Measurements from ENCODE around the gene AHRR.
"Not testable (repeated sequence)": the region's sequence is repeated elsewhere in the genome, so short reads cannot be mapped to it uniquely, and the experiment has no call there.

AHRR gene

DNA sequence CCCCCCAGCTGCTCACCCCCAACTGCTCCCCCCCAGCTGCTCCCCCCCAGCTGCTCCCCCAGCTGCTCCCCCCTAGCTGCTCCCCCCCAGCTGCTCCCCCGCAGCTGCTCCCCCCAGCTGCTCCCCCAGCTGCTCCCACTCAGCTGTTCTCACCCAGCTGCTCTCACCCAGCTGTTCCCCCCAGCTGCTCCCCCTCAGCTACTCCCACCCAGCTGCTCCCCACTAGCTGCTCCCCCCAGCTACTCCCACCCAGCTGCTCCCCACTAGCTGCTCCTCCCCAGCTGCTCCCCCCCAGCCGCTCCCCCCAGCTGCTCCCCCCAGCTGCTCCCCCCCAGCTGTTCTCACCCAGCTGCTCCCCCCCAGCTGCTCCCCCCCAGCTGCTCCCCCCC lies 22.8 kb upstream of the AHRR start:
- H3K27me3 ChIP-seq (ENCODE audit: insufficient read depth, poor library complexity, severe bottlenecking): no peaks in the 10 kb centered on the region
- TF ChIP-seq, protein P1, sequence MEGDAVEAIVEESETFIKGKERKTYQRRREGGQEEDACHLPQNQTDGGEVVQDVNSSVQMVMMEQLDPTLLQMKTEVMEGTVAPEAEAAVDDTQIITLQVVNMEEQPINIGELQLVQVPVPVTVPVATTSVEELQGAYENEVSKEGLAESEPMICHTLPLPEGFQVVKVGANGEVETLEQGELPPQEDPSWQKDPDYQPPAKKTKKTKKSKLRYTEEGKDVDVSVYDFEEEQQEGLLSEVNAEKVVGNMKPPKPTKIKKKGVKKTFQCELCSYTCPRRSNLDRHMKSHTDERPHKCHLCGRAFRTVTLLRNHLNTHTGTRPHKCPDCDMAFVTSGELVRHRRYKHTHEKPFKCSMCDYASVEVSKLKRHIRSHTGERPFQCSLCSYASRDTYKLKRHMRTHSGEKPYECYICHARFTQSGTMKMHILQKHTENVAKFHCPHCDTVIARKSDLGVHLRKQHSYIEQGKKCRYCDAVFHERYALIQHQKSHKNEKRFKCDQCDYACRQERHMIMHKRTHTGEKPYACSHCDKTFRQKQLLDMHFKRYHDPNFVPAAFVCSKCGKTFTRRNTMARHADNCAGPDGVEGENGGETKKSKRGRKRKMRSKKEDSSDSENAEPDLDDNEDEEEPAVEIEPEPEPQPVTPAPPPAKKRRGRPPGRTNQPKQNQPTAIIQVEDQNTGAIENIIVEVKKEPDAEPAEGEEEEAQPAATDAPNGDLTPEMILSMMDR (IDR thresholded peaks at IDR 0.05; ENCODE audit: poor library complexity, severe bottlenecking): no peak
- H3K27ac ChIP-seq (ENCODE audit: poor library complexity, severe bottlenecking): no peak overlapping the region
- no peaks in the 10 kb centered on the region for H3K4me1 ChIP-seq (ENCODE audit: insufficient read depth, poor library complexity, severe bottlenecking)
- H3K36me3 ChIP-seq (ENCODE audit: low read depth): peaks cover 3% of the 10 kb centered on the region; the same call in 1 of the 2 replicates
- H3K4me3 ChIP-seq (ENCODE audit: severe bottlenecking): no peak overlapping the region
- ATAC-seq (ENCODE audit: low read depth): no peak
- no peak for DNase-seq (ENCODE audit: low spot score)
- H3K9me3 ChIP-seq (ENCODE audit: severe bottlenecking): no peaks in the 10 kb centered on the region

DNA sequence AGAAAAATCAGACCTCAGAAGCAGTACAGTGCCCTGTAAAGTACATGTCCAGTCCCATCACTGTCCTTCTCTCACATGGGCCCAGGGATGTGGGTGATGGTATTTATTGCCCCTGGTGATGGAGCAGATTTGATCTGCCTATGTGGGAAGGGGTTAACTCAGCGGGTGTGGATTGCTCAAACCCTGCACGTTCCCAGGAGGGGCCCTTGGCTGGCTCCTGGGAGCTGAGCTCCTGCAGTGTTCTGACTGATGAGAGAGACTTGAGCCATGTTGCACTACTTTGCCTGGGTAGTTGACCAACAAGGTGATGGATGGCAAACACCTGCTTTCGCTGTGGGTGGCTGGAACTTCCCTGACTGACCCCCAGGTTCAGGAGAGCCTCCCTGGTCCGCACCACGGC lies 21.6 kb upstream of the AHRR start:
- H3K4me3 ChIP-seq (ENCODE audit: severe bottlenecking); H3K36me3 ChIP-seq (ENCODE audit: low read depth); H3K27me3 ChIP-seq (ENCODE audit: insufficient read depth, poor library complexity, severe bottlenecking); H3K4me1 ChIP-seq (ENCODE audit: insufficient read depth, poor library complexity, severe bottlenecking); H3K9me3 ChIP-seq (ENCODE audit: severe bottlenecking); DNase-seq (ENCODE audit: low spot score); H3K27ac ChIP-seq (ENCODE audit: poor library complexity, severe bottlenecking); ATAC-seq (ENCODE audit: low read depth): not testable (repeated sequence)

DNA sequence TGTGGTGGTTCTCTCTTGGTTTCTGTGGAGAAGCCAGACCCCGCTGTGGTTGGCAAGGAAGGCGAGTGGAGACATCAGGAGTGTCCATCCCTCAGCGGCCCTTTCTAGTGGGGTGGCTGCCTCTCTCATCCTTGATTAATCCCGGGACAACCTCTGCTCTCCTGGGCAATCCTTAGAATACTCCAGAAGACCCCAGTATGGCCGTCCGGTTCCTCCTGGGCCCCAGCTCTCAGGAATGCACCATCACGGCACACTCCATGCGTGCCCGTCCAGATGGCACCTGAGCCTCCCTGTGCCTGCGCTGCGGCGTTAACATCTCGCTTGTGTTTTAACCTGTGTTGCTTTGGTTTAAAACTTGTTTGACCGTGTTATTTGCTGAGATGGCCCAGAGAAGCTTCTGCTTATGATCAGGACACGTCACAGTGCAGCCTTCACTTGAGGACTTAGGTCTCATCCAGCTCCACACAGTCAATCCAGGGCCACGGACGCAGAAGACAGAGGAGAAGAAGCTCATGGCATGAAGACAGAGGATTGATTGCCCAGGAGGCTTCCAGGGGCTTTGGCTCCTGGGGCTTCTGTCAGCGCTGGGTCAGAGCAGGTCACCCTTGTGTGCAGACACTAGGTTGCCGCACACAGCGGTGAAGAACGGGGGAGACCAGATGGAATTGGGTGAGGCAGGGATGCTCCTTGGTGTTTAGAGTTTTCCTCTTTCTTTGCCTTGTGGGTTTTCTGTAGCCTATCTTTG lies 20.7 kb upstream of the AHRR start:
- not testable (repeated sequence) for H3K27me3 ChIP-seq (ENCODE audit: insufficient read depth, poor library complexity, severe bottlenecking); H3K36me3 ChIP-seq (ENCODE audit: low read depth); H3K4me1 ChIP-seq (ENCODE audit: insufficient read depth, poor library complexity, severe bottlenecking); H3K4me3 ChIP-seq (ENCODE audit: severe bottlenecking); ATAC-seq (ENCODE audit: low read depth); H3K9me3 ChIP-seq (ENCODE audit: severe bottlenecking); H3K27ac ChIP-seq (ENCODE audit: poor library complexity, severe bottlenecking)
- peak; percentile 24 for DNase-seq (ENCODE audit: low spot score)

DNA sequence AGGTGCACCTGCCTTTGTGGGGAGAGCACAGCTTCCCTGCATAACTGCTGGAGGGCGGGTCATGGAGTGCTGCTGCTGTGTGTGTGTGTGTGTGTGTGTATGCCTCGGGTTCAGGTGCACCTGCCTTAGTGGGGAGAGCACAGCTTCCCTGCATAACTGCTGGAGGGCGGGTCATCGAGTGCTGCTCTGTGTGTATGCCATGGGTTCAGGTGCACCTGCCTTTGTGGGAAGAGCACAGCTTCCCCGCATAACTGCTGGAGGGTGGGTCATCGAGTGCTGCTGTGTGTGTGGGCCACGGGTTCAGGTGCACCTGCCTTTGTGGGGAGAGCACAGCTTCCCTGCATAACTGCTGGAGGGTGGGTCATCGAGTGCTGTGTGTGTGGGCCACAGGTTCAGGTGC lies 19.1 kb upstream of the AHRR start:
- H3K27ac ChIP-seq (ENCODE audit: poor library complexity, severe bottlenecking); H3K4me1 ChIP-seq (ENCODE audit: insufficient read depth, poor library complexity, severe bottlenecking); H3K9me3 ChIP-seq (ENCODE audit: severe bottlenecking); H3K4me3 ChIP-seq (ENCODE audit: severe bottlenecking); H3K27me3 ChIP-seq (ENCODE audit: insufficient read depth, poor library complexity, severe bottlenecking); ATAC-seq (ENCODE audit: low read depth): not testable (repeated sequence)
- peak; percentile 38 for DNase-seq (ENCODE audit: low spot score)
- peaks cover 11% of the 10 kb centered on the region for H3K36me3 ChIP-seq (ENCODE audit: low read depth)

DNA sequence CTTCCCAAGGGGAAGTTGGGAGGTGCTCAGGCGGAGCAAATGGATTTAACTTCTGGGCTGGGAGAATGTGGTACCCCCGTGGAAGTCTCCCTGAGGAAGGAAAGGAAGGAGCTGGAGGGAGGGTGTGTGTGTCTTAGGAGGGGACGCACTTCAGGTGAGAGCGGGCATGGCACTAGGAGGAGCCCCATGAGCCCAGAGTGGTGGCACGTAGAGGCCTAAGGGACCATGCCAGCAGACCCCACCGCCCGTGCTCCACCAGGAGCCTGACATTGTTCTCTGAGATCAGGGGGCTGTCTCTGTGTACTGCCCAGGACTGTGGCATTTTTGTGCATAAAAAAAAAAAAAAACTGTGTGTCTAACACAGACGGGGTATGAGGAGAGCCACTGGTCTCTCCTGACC lies 18.5 kb upstream of the AHRR start:
- DNase-seq (ENCODE audit: low spot score) (peak; percentile 45), ATAC-seq (ENCODE audit: low read depth) (no peak)
- Histone ChIP-seq H3K27ac (ENCODE audit: poor library complexity, severe bottlenecking) (no peak overlapping the region), H3K4me1 (ENCODE audit: insufficient read depth, poor library complexity, severe bottlenecking) (peaks cover 3% of the 10 kb centered on the region), H3K27me3 (ENCODE audit: insufficient read depth, poor library complexity, severe bottlenecking) (no peaks in the 10 kb centered on the region), H3K36me3 (ENCODE audit: low read depth) (peaks cover 16% of the 10 kb centered on the region), H3K9me3 (ENCODE audit: severe bottlenecking) (no peaks in the 10 kb centered on the region), H3K4me3 (ENCODE audit: severe bottlenecking) (no peak overlapping the region)
- TF ChIP-seq, protein P1 (IDR thresholded peaks at IDR 0.05; ENCODE audit: poor library complexity, severe bottlenecking): no peak

DNA sequence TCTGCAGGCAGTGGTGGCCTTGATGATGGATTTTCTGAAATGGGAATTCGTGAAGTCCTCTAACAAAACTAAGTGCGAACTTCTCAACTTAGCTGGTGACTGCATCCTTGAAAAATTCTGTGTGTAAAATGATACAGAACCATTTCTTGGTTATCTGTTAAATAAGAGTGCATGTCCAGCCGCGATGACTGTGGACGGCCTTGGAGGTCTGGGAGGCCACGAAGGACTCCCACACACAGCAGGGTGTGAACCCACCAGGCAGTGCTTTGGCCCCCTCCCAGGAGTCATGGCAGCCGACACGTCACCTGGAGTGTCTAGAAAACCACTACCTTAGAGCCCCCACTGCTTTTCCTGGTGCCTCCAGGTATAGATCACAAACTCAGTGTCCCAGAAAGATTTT lies 17.8 kb upstream of the AHRR start:
- not testable (repeated sequence) for H3K4me1 ChIP-seq (ENCODE audit: insufficient read depth, poor library complexity, severe bottlenecking); H3K9me3 ChIP-seq (ENCODE audit: severe bottlenecking); H3K27me3 ChIP-seq (ENCODE audit: insufficient read depth, poor library complexity, severe bottlenecking); H3K4me3 ChIP-seq (ENCODE audit: severe bottlenecking); ATAC-seq (ENCODE audit: low read depth); H3K27ac ChIP-seq (ENCODE audit: poor library complexity, severe bottlenecking)
- H3K36me3 ChIP-seq (ENCODE audit: low read depth): peaks cover 24% of the 10 kb centered on the region
- DNase-seq (ENCODE audit: low spot score): peak; percentile 29

DNA sequence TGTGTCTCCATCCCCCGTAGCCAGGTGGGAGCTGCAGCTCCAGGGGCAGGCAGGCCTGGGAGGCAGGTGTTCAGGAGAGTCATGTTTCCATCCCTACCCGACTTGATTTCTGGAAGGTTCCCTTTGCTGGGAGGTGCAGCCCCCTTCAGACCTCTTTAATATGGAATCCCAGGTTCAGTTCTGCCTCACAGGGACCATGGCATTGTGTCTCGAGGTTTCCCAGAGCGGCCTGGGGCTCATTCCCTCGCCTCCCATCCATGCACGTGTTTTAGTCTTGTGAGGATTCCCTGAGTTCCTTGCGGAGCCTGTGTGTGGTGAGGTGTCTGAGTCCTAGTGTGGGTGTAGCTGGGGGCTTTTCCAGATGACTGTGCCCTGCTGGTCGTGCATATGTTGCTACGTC lies 16.5 kb upstream of the AHRR start:
- no peak for ATAC-seq (ENCODE audit: low read depth)

More for the DNA sequence above, 16.5 kb upstream of the AHRR start:
- TF ChIP-seq, protein P1 (IDR thresholded peaks at IDR 0.05; ENCODE audit: poor library complexity, severe bottlenecking): no peak
- H3K4me3 ChIP-seq (ENCODE audit: severe bottlenecking): no peak overlapping the region
- H3K9me3 ChIP-seq (ENCODE audit: severe bottlenecking): no peaks in the 10 kb centered on the region
- H3K27me3 ChIP-seq (ENCODE audit: insufficient read depth, poor library complexity, severe bottlenecking): no peaks in the 10 kb centered on the region
- H3K36me3 ChIP-seq (ENCODE audit: low read depth): peaks cover 31% of the 10 kb centered on the region
- no peak overlapping the region for H3K27ac ChIP-seq (ENCODE audit: poor library complexity, severe bottlenecking)
- peak; percentile 31 for DNase-seq (ENCODE audit: low spot score)
- peaks cover 10% of the 10 kb centered on the region for H3K4me1 ChIP-seq (ENCODE audit: insufficient read depth, poor library complexity, severe bottlenecking)

All from RWPE2 (cell line).